Keratinocyte (primary cell): ENCODE results near the gene ASTN2.

Source experiments
- CTCF ChIP-seq, 3 experiments: IDR thresholded peaks in 1 of 3; conservative IDR thresholded peaks in 1 of 3; optimal IDR thresholded peaks in 1 of 3; 2 replicates in 2 of 3; 3 replicates in 1 of 3; pipeline versions ENCODE3 to v1.5.1; 2011; ENCODE audit warnings: low read length in 3 of 3, mild to moderate bottlenecking in 3 of 3, moderate library complexity in 2 of 3, control low read depth in 1 of 3, inconsistent platforms in 1 of 3; ENCODE audit not compliant: insufficient read depth in 2 of 3; ENCODE audit errors: extremely low read depth in 1 of 3
- EZH2 ChIP-seq: IDR thresholded peaks from one replicate; pipeline ENCODE4 v1.6.1; 2012; ENCODE audit warnings: inconsistent platforms, mild to moderate bottlenecking, low read length, moderate library complexity

DNA sequence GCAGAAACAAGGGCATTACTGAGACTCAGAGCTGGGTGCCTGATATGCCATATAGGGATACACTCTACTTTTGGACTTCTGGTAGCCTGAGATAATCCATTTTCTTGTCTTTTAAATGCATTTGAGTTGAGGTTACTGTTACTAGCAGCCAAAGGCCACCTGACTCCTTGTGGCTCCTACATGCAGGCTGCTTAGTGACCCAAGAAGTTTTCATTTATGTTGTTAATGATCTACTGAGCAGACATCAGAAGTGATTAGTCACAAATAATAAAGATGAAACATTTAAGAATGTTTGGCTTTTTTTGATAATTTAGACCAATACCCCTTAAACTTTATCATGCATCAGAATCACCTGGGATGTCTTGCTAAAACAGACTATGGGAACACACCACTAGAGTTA lies 899.3 kb downstream of the ASTN2 start:
- TF ChIP-seq CTCF (optimal IDR thresholded peaks at IDR 0.05 in 1 of 3, IDR thresholded peaks at IDR 0.05 in 1 of 3, conservative IDR thresholded peaks at IDR 0.05 in 1 of 3; ENCODE audit: extremely low read depth in 1 of 3, insufficient read depth in 2 of 3, low read length in 3 of 3), result no peak
- no peak for TF ChIP-seq EZH2
